ENCODE data around the gene TLNRD1.
A peak's percentile ranks its signal among the peaks of the same experiment; 100 is the strongest.

The TLNRD1 gene

DNA sequence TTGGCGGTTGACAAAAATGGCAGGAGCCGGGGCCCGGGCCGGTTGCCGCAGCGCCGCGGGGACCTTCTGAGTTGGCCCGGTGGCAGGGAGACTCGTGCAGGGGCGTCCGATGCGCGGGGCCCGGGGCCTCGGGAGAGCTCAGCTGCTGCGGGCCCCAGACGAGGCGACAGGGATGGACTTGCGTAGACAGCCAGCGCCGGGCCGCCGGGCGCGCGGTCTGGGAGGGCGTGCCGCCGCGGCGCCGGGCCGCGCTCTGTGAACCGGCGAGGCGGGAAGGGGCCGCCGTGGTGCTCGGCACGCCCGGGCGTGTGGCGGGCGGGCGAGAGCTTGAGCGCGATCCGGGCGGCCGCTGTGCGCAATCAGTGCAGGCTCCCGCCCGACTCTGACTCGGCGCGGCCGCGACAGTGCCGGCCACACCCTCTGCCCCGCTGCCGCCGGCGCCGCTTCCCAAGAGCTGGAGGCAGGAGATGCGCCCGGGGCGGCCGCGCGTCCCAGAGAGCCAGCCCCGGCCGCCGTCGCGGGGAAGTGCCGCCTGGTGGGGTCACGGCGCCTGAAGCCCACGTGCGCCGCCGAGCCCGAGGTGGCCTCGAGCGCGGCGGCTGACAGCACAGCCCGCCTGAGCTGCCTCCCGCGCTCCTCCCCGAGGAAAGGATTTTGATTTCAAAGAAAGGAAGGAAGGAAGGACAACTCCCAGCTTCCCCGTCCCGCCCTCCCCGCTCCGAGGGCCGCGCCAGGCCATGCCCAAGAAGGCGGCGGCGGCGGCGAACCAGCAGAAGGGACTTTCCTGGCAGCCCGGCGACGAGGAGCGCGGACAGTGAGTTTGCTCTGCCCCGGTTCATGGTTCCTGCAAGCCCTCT is 657 bp downstream of the TLNRD1 start:
- H3K4me3 ChIP-seq (replicated peaks; ENCODE audit: low read depth, low read length), result peak overlapping the region; percentile 90
- TF ChIP-seq, protein P1, sequence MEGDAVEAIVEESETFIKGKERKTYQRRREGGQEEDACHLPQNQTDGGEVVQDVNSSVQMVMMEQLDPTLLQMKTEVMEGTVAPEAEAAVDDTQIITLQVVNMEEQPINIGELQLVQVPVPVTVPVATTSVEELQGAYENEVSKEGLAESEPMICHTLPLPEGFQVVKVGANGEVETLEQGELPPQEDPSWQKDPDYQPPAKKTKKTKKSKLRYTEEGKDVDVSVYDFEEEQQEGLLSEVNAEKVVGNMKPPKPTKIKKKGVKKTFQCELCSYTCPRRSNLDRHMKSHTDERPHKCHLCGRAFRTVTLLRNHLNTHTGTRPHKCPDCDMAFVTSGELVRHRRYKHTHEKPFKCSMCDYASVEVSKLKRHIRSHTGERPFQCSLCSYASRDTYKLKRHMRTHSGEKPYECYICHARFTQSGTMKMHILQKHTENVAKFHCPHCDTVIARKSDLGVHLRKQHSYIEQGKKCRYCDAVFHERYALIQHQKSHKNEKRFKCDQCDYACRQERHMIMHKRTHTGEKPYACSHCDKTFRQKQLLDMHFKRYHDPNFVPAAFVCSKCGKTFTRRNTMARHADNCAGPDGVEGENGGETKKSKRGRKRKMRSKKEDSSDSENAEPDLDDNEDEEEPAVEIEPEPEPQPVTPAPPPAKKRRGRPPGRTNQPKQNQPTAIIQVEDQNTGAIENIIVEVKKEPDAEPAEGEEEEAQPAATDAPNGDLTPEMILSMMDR (IDR thresholded peaks at IDR 0.05; ENCODE audit: low read length, missing control alignments), result no peak
- DNase-seq (ENCODE audit: low read depth), result peak; percentile 48

DNA sequence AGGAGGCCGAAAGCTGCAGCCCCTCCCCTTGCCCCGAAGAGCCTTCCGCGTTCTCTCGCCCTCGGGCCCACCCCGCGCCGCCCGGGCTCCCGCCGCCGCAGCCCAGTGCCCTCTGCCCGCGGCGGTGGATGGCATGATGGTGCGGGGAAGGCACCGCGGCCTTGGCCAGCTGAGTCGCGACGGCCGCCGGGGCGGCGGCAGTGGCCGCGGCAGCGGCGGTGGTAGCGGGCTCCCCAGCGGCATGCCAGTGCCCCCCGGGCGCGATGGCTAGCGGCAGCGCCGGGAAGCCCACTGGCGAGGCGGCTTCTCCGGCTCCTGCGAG is 1.2 kb downstream of the TLNRD1 start:
- TF ChIP-seq, protein P1 (IDR thresholded peaks at IDR 0.05; ENCODE audit: low read length, missing control alignments), result no peak
- DNase-seq (ENCODE audit: low read depth), result no peak
- H3K4me3 ChIP-seq (replicated peaks; ENCODE audit: low read depth, low read length), result peak overlapping the region; percentile 90

DNA sequence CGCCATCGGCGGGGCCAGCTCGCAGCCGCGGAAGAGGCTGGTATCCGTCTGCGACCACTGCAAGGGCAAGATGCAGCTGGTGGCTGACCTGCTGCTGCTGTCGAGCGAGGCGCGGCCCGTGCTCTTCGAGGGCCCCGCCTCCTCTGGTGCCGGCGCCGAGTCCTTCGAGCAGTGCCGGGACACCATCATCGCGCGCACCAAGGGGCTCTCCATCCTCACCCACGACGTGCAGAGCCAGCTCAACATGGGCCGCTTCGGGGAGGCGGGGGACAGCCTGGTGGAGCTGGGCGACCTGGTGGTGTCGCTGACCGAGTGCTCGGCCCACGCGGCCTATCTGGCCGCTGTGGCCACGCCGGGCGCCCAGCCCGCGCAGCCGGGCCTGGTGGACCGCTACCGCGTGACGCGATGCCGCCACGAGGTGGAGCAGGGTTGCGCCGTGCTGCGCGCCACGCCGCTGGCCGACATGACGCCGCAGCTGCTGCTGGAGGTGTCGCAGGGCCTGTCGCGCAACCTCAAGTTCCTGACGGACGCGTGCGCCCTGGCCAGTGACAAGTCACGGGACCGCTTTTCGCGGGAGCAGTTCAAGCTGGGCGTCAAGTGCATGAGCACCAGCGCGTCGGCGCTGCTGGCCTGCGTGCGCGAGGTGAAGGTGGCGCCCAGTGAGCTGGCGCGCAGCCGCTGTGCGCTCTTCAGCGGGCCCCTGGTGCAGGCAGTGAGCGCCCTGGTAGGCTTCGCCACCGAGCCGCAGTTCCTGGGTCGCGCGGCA is 1.8 kb downstream of the TLNRD1 start:
- TF ChIP-seq, protein P1 (IDR thresholded peaks at IDR 0.05; ENCODE audit: low read length, missing control alignments), result no peak
- DNase-seq (ENCODE audit: low read depth), result peak; percentile 37
- peak overlapping the region; percentile 90 for H3K4me3 ChIP-seq (replicated peaks; ENCODE audit: low read depth, low read length)

DNA sequence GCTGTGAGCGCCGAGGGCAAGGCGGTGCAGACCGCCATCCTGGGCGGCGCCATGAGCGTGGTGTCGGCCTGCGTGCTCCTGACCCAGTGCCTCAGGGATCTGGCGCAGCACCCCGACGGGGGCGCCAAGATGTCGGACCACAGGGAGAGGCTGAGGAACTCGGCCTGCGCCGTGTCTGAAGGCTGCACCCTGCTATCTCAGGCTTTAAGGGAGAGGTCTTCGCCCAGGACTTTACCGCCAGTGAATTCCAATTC is 2.3 kb downstream of the TLNRD1 start:
- DNase-seq (ENCODE audit: low read depth), result no peak
- TF ChIP-seq, protein P1 (IDR thresholded peaks at IDR 0.05; ENCODE audit: low read length, missing control alignments), result no peak
- H3K4me3 ChIP-seq (replicated peaks; ENCODE audit: low read depth, low read length), result peak overlapping the region; percentile 90

DNA sequence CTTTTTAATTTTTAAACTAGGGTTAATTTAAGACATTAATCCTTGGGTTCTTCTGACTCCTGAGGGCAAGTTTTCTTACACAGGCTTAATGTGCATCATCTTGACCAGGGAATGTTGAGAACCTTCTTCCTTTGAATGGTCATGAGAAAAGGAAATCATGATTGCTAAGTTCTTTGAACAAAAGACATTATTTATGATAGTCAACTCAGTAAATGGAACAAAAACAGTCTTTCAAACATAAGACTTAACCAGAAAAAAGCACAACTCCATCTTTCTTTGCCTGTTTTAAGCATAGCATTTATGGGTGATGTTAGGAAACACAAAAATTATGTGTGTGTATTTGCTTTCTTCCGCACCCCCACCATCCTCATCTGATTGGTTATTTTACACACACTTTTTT is 5.4 kb downstream of the TLNRD1 start:
- DNase-seq (ENCODE audit: low read depth), result no peak
- TF ChIP-seq, protein P1 (IDR thresholded peaks at IDR 0.05; ENCODE audit: low read length, missing control alignments), result no peak

DNA sequence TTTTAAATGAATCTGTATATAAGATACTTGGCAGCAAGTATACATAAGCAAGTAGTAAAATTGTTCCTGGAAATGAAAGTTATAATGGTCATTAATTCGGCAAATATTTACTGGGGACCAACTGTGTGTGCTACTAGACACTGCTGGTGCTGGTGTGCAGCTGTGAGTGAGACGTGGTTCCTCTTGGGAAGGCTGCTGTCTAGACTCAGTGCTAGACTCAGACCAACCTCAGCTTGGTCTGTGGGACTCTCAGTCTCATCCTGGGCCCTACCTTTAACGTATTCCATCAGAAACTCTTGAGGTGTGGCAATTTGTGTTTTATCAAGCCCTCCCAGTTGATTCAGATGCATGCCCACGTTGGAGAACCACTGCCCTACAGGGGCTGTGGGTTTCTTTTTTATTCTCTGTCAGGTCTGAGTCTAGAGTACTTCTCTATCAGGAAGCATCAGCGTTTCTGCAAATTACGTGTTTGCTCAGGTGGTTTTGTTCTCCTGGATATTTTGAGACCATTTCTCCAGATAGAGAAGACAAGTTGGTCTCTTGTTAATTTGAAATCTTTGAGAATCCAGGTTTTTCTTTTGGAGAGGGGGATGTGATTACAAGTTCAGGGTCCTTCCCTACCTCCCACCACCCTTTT is 6.8 kb downstream of the TLNRD1 start:
- TF ChIP-seq, protein P1 (IDR thresholded peaks at IDR 0.05; ENCODE audit: low read length, missing control alignments), result no peak
- H3K4me3 ChIP-seq (replicated peaks; ENCODE audit: low read depth, low read length), result no peak overlapping the region
- DNase-seq (ENCODE audit: low read depth), result no peak

More for the DNA sequence above, 5.4 kb downstream of the TLNRD1 start:
- no peak overlapping the region for H3K4me3 ChIP-seq (replicated peaks; ENCODE audit: low read depth, low read length)

Data from fibroblast of pulmonary artery (primary cell).